HG02970 (cell line): Measurements from ENCODE around the gene SIGLEC5.
A peak's percentile ranks its signal among the peaks of the same experiment; 100 is the strongest.

Experiments
- ATAC-seq: cut with Tn5 transposase; IDR thresholded peaks from one replicate; pipeline ENCODE4 v1.9.1; 2021; ENCODE audit warnings: mild to moderate bottlenecking, moderate library complexity, moderate number of reproducible peaks; ENCODE audit not compliant: unreplicated experiment, low FRiP score

Gene SIGLEC5

GRCh38 chr19:51628153-51628939, 1.9 kb downstream of the SIGLEC5 start:
- ATAC-seq = no peak

- ATAC-seq = no peak
Observed at GRCh38 chr19:51627491-51628138, 2.6 kb downstream of the SIGLEC5 start.

- no peak for ATAC-seq
Observed at GRCh38 chr19:51626675-51627074, 3.5 kb downstream of the SIGLEC5 start.

- ATAC-seq = no peak
Observed at GRCh38 chr19:51621178-51621577, 9.0 kb downstream of the SIGLEC5 start.

- ATAC-seq = no peak
Observed at GRCh38 chr19:51615991-51616390, 14.2 kb downstream of the SIGLEC5 start.

GRCh38 chr19:51614789-51615188, 15.4 kb downstream of the SIGLEC5 start:
- ATAC-seq = no peak

GRCh38 chr19:51610576-51610975, 19.6 kb downstream of the SIGLEC5 start:
- ATAC-seq = no peak

- no peak for ATAC-seq
Observed at GRCh38 chr19:51607920-51608562, 22.2 kb downstream of the SIGLEC5 start.

- peak; percentile 87 for ATAC-seq
Observed at GRCh38 chr19:51607077-51607476, 23.1 kb downstream of the SIGLEC5 start.

- ATAC-seq = no peak
Observed at GRCh38 chr19:51602189-51602854, 27.9 kb downstream of the SIGLEC5 start.

- no peak for ATAC-seq
Observed at GRCh38 chr19:51600940-51601580, 29.1 kb downstream of the SIGLEC5 start.

- no peak for ATAC-seq
Observed at GRCh38 chr19:51599084-51599483, 31.1 kb downstream of the SIGLEC5 start.

- ATAC-seq = no peak
Observed at GRCh38 chr19:51598159-51598915, 31.9 kb downstream of the SIGLEC5 start.

GRCh38 chr19:51595190-51596175, 34.7 kb downstream of the SIGLEC5 start:
- no peak for ATAC-seq

- ATAC-seq = no peak
Observed at GRCh38 chr19:51594774-51595109, 35.5 kb downstream of the SIGLEC5 start.

GRCh38 chr19:51593969-51594773, 36.0 kb downstream of the SIGLEC5 start:
- peak; percentile 96 for ATAC-seq

- ATAC-seq = no peak
Observed at GRCh38 chr19:51593138-51593890, 36.9 kb downstream of the SIGLEC5 start.
